ENCODE measurements around the gene TMEM200B.

DNA sequence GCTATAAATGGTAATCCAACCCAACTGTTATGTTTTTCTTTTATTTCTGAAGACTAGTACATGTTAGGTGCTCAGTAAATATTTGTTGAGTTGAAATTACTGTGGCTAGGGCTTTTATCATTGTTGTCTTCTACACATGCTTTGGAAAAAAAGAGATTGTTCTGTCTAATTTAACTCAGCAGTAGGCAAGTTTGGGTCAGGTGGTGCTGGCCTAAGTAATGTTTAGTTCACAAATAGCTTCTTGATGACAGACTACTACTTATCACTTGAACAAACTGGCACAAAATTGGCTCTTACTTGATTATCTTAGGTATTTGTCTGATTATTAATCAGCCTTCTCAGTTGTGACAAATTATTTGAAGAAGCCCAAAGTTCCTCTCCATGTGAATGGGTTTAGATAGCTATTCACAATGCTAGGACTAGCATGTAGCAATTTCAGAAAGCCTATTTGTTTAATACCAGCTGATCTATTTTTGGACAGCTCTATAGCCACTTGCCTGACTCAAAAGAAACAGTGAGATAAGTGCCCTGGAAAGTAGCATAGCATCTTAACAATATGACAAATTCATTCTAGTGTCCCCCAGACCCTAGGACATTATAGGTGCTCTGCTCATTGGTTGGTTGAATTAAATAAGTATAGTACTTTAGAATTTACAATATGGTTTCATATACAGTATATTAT, 32.6 kb downstream of the TMEM200B start:
- TF ChIP-seq EZH2 (IDR thresholded peaks at IDR 0.05; ENCODE audit: insufficient read depth, poor library complexity, severe bottlenecking) (no peak), EZH2phosphoT487 (IDR thresholded peaks at IDR 0.05; ENCODE audit: insufficient read depth, low read depth) (no peak)
